ENCODE results near the gene MTMR12. TPM values are rescaled to one million over a fixed set of nuclear protein-coding genes. Genes with fewer than 3 reads are reported as not detected.
"Not testable (repeated sequence)": the region's sequence is repeated elsewhere in the genome, so short reads cannot be mapped to it uniquely, and the experiment has no call there.

MTMR12 gene
- total RNA-seq, 1 experiment from 2014 or later = 16.0 TPM

DNA sequence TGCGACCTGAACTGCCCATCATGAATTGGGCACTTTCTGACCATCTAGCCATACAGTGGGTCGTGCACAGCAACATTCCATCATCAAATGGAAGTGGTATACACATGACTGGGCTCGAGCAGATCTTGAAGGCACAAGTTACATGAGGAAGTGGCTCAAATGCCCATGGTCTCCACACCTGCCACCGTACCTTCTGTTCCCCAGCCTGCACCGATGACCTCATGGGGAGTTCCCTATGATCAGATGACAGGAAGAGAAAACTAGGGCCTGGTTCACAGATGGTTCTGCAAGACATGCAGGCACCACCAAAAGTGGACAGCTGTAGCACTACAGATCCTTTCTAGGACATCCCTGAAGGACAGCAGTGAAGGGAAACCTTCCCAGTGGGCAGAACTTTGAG, 21.8 kb downstream of the MTMR12 start:
- H3K4me2 ChIP-seq (ENCODE audit: low read length) = no peak overlapping the region
- no peaks in the 10 kb centered on the region for H3K9me2 ChIP-seq (replicated peaks; ENCODE audit: low read length)
- no peak for TF ChIP-seq EZH2 (IDR thresholded peaks at IDR 0.05; ENCODE audit: low read length, unreplicated experiment)
- no peak for TF ChIP-seq EZH2phosphoT487 (IDR thresholded peaks at IDR 0.05; ENCODE audit: borderline replicate concordance, low read length)
- TF ChIP-seq, protein P1, sequence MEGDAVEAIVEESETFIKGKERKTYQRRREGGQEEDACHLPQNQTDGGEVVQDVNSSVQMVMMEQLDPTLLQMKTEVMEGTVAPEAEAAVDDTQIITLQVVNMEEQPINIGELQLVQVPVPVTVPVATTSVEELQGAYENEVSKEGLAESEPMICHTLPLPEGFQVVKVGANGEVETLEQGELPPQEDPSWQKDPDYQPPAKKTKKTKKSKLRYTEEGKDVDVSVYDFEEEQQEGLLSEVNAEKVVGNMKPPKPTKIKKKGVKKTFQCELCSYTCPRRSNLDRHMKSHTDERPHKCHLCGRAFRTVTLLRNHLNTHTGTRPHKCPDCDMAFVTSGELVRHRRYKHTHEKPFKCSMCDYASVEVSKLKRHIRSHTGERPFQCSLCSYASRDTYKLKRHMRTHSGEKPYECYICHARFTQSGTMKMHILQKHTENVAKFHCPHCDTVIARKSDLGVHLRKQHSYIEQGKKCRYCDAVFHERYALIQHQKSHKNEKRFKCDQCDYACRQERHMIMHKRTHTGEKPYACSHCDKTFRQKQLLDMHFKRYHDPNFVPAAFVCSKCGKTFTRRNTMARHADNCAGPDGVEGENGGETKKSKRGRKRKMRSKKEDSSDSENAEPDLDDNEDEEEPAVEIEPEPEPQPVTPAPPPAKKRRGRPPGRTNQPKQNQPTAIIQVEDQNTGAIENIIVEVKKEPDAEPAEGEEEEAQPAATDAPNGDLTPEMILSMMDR (conservative IDR thresholded peaks at IDR 0.05; ENCODE audit: low read depth, low read length) = no peak
- POLR2A ChIA-PET (ENCODE audit: unreplicated experiment) = no interaction called here
- CTCF ChIA-PET = no interaction called here
- ATAC-seq (no peak), DNase-seq (no peak)
- H3K79me2 ChIP-seq (ENCODE audit: low read length) = 0 out of 2 replicates have a peak, but pooled peaks cover under 1% of the 10 kb centered on the region
- no peaks in the 10 kb centered on the region for H4K20me1 ChIP-seq (ENCODE audit: low read length)
- H3K4me1 ChIP-seq (ENCODE audit: insufficient read depth, low read length) = no peaks in the 10 kb centered on the region
- H2AFZ ChIP-seq (ENCODE audit: low read length) = no peak overlapping the region
- no peak overlapping the region for H3K27ac ChIP-seq (ENCODE audit: low read length)
- H3K9me3 ChIP-seq (ENCODE audit: low read length) = no peaks in the 10 kb centered on the region
- H3K36me3 ChIP-seq (ENCODE audit: low read depth, low read length) = peaks cover 4% of the 10 kb centered on the region
- H3K9ac ChIP-seq (ENCODE audit: low read length) = no peak overlapping the region
- H3F3A ChIP-seq (ENCODE audit: low read length, unreplicated experiment) = no peaks in the 10 kb centered on the region
- BruUV-seq (replicated peaks) = no TSS peak
- intact Hi-C loops (cut with micrococcal nuclease) = no loop called here
- H3K27me3 ChIP-seq (ENCODE audit: low read length) = no peaks in the 10 kb centered on the region
- H3K4me3 ChIP-seq (ENCODE audit: low read length) = no peak overlapping the region

DNA sequence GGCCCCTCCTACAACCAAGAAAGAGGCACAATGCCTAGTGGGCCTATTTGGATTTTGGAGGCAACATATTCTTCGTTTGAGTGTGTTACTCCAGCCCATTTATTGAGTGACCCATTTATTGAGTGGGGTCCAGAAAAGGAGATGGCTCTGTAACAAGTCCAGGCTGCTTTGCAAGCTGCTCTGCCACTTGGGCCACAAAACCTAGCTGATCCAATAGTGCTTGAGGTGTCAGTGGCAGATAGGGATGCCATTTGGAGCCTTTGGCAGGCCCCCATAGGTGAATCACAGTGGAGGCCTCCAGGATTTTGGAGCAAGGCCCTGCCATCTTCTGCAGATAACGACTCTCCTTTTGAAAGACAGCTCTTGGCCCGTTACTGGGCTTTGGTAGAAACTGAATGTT, 22.2 kb downstream of the MTMR12 start:
- H3K36me3 ChIP-seq (ENCODE audit: low read depth, low read length); H3K9me2 ChIP-seq (replicated peaks; ENCODE audit: low read length); H3K4me1 ChIP-seq (ENCODE audit: insufficient read depth, low read length); H3K9me3 ChIP-seq (ENCODE audit: low read length); intact Hi-C loops (cut with micrococcal nuclease); H4K20me1 ChIP-seq (ENCODE audit: low read length); POLR2A ChIA-PET (ENCODE audit: unreplicated experiment); H3K9ac ChIP-seq (ENCODE audit: low read length); H3F3A ChIP-seq (ENCODE audit: low read length, unreplicated experiment); H3K4me2 ChIP-seq (ENCODE audit: low read length); ATAC-seq; H3K27ac ChIP-seq (ENCODE audit: low read length); H2AFZ ChIP-seq (ENCODE audit: low read length); H3K79me2 ChIP-seq (ENCODE audit: low read length); BruUV-seq (replicated peaks); DNase-seq; CTCF ChIA-PET; H3K27me3 ChIP-seq (ENCODE audit: low read length); H3K4me3 ChIP-seq (ENCODE audit: low read length): not testable (repeated sequence)

DNA sequence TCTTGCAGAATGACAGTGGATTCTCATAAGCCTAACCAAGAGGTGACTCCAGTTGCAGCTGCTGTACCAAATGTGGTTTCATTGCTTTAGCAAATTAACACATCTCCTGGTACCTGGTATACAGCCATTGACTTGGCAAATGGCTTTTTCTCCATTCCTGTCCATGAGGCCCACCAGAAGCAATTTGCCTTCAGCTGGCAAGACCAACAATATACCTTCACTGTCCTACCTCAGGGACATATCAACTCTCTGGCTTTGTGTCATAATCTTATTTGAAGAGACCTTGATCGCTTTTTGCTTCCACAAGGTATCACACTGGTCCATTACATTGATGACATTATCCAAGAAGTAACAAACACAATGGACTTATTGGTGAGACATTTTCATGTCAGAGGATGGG, 22.8 kb downstream of the MTMR12 start:
- H3K4me2 ChIP-seq (ENCODE audit: low read length); H2AFZ ChIP-seq (ENCODE audit: low read length); DNase-seq; H3F3A ChIP-seq (ENCODE audit: low read length, unreplicated experiment); BruUV-seq (replicated peaks); H3K9me3 ChIP-seq (ENCODE audit: low read length); H3K4me3 ChIP-seq (ENCODE audit: low read length); H3K9me2 ChIP-seq (replicated peaks; ENCODE audit: low read length); H3K27ac ChIP-seq (ENCODE audit: low read length); H3K4me1 ChIP-seq (ENCODE audit: insufficient read depth, low read length); intact Hi-C loops (cut with micrococcal nuclease); H3K9ac ChIP-seq (ENCODE audit: low read length); POLR2A ChIA-PET (ENCODE audit: unreplicated experiment); H3K36me3 ChIP-seq (ENCODE audit: low read depth, low read length); H3K27me3 ChIP-seq (ENCODE audit: low read length); ATAC-seq; H4K20me1 ChIP-seq (ENCODE audit: low read length); CTCF ChIA-PET; H3K79me2 ChIP-seq (ENCODE audit: low read length): not testable (repeated sequence)

DNA sequence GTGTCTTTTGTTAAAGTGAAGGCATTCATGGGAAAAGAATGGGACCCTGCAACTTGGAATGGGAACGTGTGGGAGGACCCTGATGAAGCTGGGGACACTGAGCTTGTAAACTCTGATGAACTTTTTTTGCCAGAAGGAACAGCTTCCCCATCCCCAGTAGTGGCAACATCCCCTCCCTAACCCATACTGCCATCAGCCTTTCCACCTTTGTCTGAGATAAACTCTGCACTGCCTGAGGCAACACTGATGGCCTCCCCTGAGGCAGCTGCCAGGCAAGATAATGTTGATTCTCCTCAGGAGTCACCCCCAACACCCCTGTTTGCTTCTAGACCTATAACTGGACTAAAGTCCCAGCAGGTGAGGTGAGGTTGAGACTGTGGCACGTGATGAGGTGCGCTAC, 24.6 kb downstream of the MTMR12 start:
- H3K36me3 ChIP-seq (ENCODE audit: low read depth, low read length); BruUV-seq (replicated peaks); H3K27ac ChIP-seq (ENCODE audit: low read length); ATAC-seq; H3K9me3 ChIP-seq (ENCODE audit: low read length); H3K4me1 ChIP-seq (ENCODE audit: insufficient read depth, low read length); H3K4me2 ChIP-seq (ENCODE audit: low read length); intact Hi-C loops (cut with micrococcal nuclease); H3K9ac ChIP-seq (ENCODE audit: low read length); H2AFZ ChIP-seq (ENCODE audit: low read length); H3F3A ChIP-seq (ENCODE audit: low read length, unreplicated experiment); POLR2A ChIA-PET (ENCODE audit: unreplicated experiment); H3K9me2 ChIP-seq (replicated peaks; ENCODE audit: low read length); H3K27me3 ChIP-seq (ENCODE audit: low read length); DNase-seq; CTCF ChIA-PET; H3K4me3 ChIP-seq (ENCODE audit: low read length); H4K20me1 ChIP-seq (ENCODE audit: low read length): not testable (repeated sequence)
- H3K79me2 ChIP-seq (ENCODE audit: low read length) = peaks cover 16% of the 10 kb centered on the region; the same call in 1 of the 2 replicates

DNA sequence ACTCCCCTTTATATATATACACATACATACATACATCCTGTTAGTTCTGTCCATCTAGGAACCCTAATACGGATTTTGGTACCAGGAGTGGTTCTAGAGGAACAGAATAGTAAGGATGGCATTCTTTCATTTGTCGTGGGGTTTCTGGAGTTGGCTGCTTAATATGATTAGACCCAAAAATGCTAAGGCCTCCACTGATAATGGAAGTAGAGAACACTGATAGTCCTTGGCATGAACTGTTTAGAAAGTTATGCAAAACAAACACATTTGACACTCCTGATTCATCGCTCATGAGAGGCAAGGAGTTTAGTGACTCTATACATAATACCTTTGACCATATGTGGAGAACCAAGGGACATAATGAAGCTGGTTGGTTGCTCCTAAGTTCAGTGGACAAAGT, 25.2 kb downstream of the MTMR12 start:
- H3K36me3 ChIP-seq (ENCODE audit: low read depth, low read length); H3K27me3 ChIP-seq (ENCODE audit: low read length); H3K9me3 ChIP-seq (ENCODE audit: low read length); H3K4me2 ChIP-seq (ENCODE audit: low read length); H3K9me2 ChIP-seq (replicated peaks; ENCODE audit: low read length); H2AFZ ChIP-seq (ENCODE audit: low read length); CTCF ChIA-PET; H4K20me1 ChIP-seq (ENCODE audit: low read length); POLR2A ChIA-PET (ENCODE audit: unreplicated experiment); BruUV-seq (replicated peaks); intact Hi-C loops (cut with micrococcal nuclease); H3K4me1 ChIP-seq (ENCODE audit: insufficient read depth, low read length); H3K4me3 ChIP-seq (ENCODE audit: low read length); H3K9ac ChIP-seq (ENCODE audit: low read length); H3K27ac ChIP-seq (ENCODE audit: low read length); H3F3A ChIP-seq (ENCODE audit: low read length, unreplicated experiment); ATAC-seq; DNase-seq: not testable (repeated sequence)
- H3K79me2 ChIP-seq (ENCODE audit: low read length) = peaks cover 16% of the 10 kb centered on the region; the same call in 1 of the 2 replicates

Measured in PC-3 (cell line).